Brain microvascular endothelial cell (primary cell): ENCODE measurements around the gene DNAH6.

ENCODE experiments used
- DNase-seq: peaks from one replicate; pipeline ENCODE4 v3.0.0-alpha.2; 2020
- H3K27ac ChIP-seq: fragments of 250-450 bp; sonication (Bioruptor Pico); 2 replicates; pipeline ENCODE4 v1.5.1; 2020; ENCODE audit warnings: mild to moderate bottlenecking, moderate library complexity
- H3K27me3 ChIP-seq: fragments of 250-450 bp; sonication (Bioruptor Pico); replicated peaks from 2 replicates; pipeline ENCODE4 v1.5.1; 2020; ENCODE audit warnings: mild to moderate bottlenecking
- H3K36me3 ChIP-seq: fragments of 250-450 bp; sonication (Bioruptor Pico); replicated peaks from 2 replicates; pipeline ENCODE4 v1.5.1; 2020; ENCODE audit warnings: mild to moderate bottlenecking
- H3K4me3 ChIP-seq: 2 replicates; pipeline ENCODE4 v1.5.1; 2011; ENCODE audit warnings: low read depth, mild to moderate bottlenecking, control low read depth, low read length, moderate library complexity
- in situ Hi-C: cut with HindIII; loops from 2 replicates; pipeline ENCODE4 v1.10.0; 2017; ENCODE audit warnings: low sequenced_read_pairs, low pct_ligation_motif_present
- TF ChIP-seq, protein P1 (sequence below): IDR thresholded peaks from 2 replicates; pipeline ENCODE4 v1.5.1; 2011; ENCODE audit warnings: low read depth, mild to moderate bottlenecking, moderate library complexity, low read length, control low read depth, inconsistent platforms; ENCODE audit errors: missing control alignments

DNAH6 gene

DNA sequence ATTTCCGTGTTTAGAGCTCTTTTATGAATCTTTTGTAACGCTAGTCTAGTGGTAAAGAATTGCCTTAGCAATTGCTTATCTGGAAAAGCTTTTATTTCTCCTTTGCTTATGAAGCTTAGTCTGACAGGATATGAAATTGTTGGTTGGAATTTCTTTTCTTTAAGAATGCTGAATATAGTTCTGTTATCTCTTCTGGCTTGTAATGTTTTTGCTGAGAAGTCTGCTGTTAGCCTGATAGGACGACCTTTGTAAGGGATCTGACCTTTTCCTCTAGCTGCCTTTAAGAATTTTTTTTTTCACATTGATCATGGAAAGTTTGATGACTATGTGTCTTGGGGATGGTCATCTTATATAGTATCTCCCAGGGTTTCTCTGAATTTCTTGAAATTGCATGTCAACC lies 263.5 kb downstream of the DNAH6 start:
- Histone ChIP-seq H3K27me3 (no peaks in the 10 kb centered on the region), H3K36me3 (no peaks in the 10 kb centered on the region), H3K4me3 (no peak overlapping the region), H3K27ac (no peak overlapping the region)
- in situ Hi-C loops = no loop called here
- DNase-seq = no peak
- TF ChIP-seq, protein P1, sequence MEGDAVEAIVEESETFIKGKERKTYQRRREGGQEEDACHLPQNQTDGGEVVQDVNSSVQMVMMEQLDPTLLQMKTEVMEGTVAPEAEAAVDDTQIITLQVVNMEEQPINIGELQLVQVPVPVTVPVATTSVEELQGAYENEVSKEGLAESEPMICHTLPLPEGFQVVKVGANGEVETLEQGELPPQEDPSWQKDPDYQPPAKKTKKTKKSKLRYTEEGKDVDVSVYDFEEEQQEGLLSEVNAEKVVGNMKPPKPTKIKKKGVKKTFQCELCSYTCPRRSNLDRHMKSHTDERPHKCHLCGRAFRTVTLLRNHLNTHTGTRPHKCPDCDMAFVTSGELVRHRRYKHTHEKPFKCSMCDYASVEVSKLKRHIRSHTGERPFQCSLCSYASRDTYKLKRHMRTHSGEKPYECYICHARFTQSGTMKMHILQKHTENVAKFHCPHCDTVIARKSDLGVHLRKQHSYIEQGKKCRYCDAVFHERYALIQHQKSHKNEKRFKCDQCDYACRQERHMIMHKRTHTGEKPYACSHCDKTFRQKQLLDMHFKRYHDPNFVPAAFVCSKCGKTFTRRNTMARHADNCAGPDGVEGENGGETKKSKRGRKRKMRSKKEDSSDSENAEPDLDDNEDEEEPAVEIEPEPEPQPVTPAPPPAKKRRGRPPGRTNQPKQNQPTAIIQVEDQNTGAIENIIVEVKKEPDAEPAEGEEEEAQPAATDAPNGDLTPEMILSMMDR = no peak

DNA sequence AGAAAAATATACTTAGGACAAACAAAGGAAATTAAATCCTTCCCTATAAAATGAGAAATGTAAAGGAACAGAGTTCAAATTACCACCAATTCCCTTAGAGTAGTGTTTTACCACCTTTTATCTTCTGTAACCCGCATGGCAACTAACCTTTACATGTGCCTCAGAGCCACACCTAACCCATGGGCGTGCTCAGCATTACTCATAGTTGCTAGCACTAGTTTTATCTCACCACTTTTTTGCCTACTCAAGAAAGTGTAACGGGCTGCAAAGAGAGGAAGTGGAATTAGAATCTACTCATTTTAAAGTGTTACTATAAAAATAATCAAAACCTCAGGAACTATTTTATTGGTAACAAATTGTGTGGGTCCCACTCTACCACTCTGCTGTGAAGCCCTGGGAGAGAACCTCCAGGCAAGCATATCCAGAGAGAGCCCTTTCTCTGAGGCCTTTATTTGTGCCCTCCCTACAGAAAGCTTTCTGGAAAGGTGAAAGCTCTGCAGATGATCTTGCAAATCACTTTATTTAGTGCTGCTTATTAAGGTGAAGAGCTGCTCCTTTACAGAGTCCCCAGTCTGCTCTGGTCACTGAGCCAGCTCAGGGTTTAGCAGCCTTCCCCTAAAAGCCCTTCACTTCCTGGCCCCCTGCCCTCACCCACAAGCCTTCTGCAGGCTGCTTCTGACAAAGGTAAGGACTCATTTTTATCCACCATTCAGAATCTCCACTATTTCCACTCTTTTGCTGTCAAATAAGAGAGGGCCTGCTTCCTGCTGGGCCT lies 265.8 kb downstream of the DNAH6 start:
- Histone ChIP-seq H3K4me3 (no peak overlapping the region), H3K27ac (no peak overlapping the region), H3K27me3 (no peaks in the 10 kb centered on the region), H3K36me3 (no peaks in the 10 kb centered on the region)
- DNase-seq = no peak
- TF ChIP-seq, protein P1 = no peak
- in situ Hi-C loops = no loop called here

DNA sequence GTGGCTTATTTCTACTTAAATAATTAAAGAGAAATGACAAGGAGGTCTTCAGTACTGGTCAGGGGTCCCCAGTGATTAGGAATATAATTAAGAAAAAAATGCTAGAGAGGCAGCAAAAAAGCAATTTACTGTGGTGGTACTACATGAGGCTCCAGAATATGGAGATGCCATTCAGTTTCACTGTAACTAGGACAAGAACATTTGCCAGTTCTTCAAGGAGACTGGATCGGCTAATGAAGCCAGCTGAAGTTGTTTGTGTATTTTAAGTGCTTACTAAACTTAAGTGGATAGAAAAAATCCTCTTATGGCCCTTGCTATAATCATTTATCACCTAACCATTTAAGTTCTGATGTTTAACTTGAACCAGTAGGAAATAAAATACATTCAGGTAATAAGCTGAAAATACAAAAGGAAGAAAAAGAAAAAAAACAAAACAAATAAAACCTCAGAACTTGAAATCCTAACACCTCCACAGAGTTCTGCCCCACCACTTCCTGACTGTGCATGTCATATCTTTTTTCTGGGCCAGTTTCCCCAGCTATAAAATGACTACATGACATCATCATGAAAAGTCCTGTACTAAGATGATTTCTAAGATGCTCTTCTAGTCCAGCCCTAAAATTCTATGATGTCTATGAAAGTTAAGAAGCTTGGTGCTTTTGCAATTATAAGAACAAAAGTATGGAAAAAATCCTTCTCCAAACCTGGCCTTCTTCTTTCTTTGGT lies 266.6 kb downstream of the DNAH6 start:
- no peaks in the 10 kb centered on the region for H3K27me3 ChIP-seq
- in situ Hi-C loops = no loop called here
- H3K36me3 ChIP-seq = no peaks in the 10 kb centered on the region
- DNase-seq = no peak
- H3K4me3 ChIP-seq = no peak overlapping the region
- H3K27ac ChIP-seq = no peak overlapping the region
- TF ChIP-seq, protein P1 = no peak

DNA sequence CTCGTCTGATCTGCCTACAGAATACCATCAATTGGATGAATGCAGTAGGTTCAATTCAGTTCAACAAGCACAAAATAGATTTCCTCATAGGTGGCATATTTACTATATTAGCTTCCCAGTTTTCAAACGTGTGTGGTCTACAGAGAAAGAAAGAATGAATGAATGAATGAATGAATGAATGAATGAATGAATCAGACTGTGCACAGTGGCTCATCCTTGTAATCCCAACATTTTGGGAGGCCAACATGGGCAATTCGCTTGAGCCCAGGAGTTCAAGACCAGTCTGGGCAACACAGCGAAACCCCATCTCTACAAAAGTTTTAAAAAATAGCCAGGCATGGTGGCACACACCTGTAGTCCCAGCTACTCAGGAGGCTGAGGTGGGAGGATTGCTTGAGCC lies 269.7 kb downstream of the DNAH6 start:
- Histone ChIP-seq H3K36me3 (no peaks in the 10 kb centered on the region), H3K4me3 (no peak overlapping the region), H3K27ac (no peak overlapping the region), H3K27me3 (no peaks in the 10 kb centered on the region)
- no peak for DNase-seq
- TF ChIP-seq, protein P1 = no peak
- in situ Hi-C loops = no loop called here

DNA sequence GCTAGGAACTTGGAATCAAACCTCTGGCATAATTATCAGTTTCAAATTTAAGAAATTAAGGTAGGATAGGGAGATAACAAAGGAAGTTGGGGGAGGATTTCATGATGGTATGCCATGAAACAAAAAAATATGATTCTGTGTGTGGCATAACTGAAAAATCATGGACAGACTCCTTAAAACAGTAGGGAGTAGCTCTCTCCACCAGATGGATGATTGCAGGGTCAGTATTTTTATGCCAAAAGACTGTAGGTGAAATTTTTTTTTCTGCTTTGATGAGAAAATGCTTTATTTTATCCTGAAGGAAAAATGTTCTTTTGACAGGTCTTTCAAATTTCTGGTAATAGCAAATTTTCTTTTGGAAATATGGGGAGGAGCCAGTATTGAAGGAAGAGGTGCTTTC lies 270.3 kb downstream of the DNAH6 start:
- in situ Hi-C loops = no loop called here

More for the DNA sequence above, 270.3 kb downstream of the DNAH6 start:
- H3K27me3 ChIP-seq = no peaks in the 10 kb centered on the region
- TF ChIP-seq, protein P1 = no peak
- DNase-seq = no peak
- H3K36me3 ChIP-seq = no peaks in the 10 kb centered on the region
- no peak overlapping the region for H3K27ac ChIP-seq
- H3K4me3 ChIP-seq = no peak overlapping the region
